ENCODE results near the gene PLEKHO2.
"Not testable (repeated sequence)": the region's sequence is repeated elsewhere in the genome, so short reads cannot be mapped to it uniquely, and the experiment has no call there.

Gene PLEKHO2

GRCh38 chr15:64841344-64842095, at the start of gene PLEKHO2:
Gene PLEKHO2, plus strand, starts transcription at chr15:64841915. Its CDS starts 102 bp downstream, at chr15:64842017.
- DNase-seq: peak; percentile 59

GRCh38 chr15:64792282-64792681, 49.4 kb upstream of the PLEKHO2 start:
- DNase-seq: no peak

GRCh38 chr15:64795299-64795698, 46.4 kb upstream of the PLEKHO2 start:
- DNase-seq: not testable (repeated sequence)

GRCh38 chr15:64795921-64796320, 45.8 kb upstream of the PLEKHO2 start:
- not testable (repeated sequence) for DNase-seq

- not testable (repeated sequence) for DNase-seq
Observed at GRCh38 chr15:64798905-64799304, 42.8 kb upstream of the PLEKHO2 start.

GRCh38 chr15:64800476-64800875, 41.2 kb upstream of the PLEKHO2 start:
- DNase-seq: no peak

GRCh38 chr15:64803526-64803925, 38.2 kb upstream of the PLEKHO2 start:
- no peak for DNase-seq

- no peak for DNase-seq
Observed at GRCh38 chr15:64804619-64805018, 37.1 kb upstream of the PLEKHO2 start.

GRCh38 chr15:64806509-64806908, 35.2 kb upstream of the PLEKHO2 start:
- no peak for DNase-seq

GRCh38 chr15:64807051-64807749, 34.5 kb upstream of the PLEKHO2 start:
- no peak for DNase-seq

GRCh38 chr15:64807751-64808222, 33.9 kb upstream of the PLEKHO2 start:
- DNase-seq: no peak

- no peak for DNase-seq
Observed at GRCh38 chr15:64808785-64809453, 32.8 kb upstream of the PLEKHO2 start.

GRCh38 chr15:64809649-64810496, 31.8 kb upstream of the PLEKHO2 start:
- peak; percentile 62 for DNase-seq

- DNase-seq: no peak
Observed at GRCh38 chr15:64810497-64811326, 31.0 kb upstream of the PLEKHO2 start.

GRCh38 chr15:64813075-64813474, 28.6 kb upstream of the PLEKHO2 start:
- DNase-seq: no peak

GRCh38 chr15:64814283-64814682, 27.4 kb upstream of the PLEKHO2 start:
- DNase-seq: not testable (repeated sequence)

- DNase-seq: not testable (repeated sequence)
Observed at GRCh38 chr15:64814965-64815364, 26.8 kb upstream of the PLEKHO2 start.

- DNase-seq: no peak
Observed at GRCh38 chr15:64816452-64816851, 25.3 kb upstream of the PLEKHO2 start.

GRCh38 chr15:64824929-64825430, 16.7 kb upstream of the PLEKHO2 start:
- no peak for DNase-seq

GRCh38 chr15:64825431-64826294, 16.1 kb upstream of the PLEKHO2 start, which contains the start of gene PIF1:
Gene PIF1, minus strand, starts transcription at chr15:64825647. Its CDS starts 1,312 bp downstream, at chr15:64824335.
- DNase-seq: peak; percentile 80

All from activated T-cell treated with anti-CD3 and anti-CD28 coated beads for 4 hours (primary cell).